ENCODE results near the gene DBN1.
A peak's percentile ranks its signal among the peaks of the same experiment; 100 is the strongest.

Gene DBN1

DNA sequence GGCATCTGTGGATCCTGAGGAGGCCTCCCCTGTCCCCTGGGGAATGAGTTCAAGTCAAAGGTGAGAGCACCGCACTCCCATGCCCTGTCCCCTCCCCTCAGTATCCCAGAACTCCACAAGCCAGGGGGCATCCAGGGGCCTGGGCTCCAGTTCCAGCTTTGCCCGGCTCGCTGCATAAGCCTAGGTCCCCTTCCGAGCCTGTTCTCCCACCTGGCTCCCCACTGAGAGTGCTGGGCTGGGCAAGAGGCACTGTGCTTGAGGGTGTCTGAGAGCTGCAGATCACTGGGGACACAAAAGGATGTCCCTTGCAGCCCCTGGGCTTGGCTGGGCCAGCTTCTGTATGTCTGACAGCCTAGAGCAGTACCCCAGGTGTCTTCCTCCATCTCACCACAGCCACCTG, 31.6 kb upstream of the DBN1 start:
- no peak overlapping the region for H3K4me3 ChIP-seq (ENCODE audit: low read depth, low read length)
- DNase-seq (ENCODE audit: low read depth), result no peak
- TF ChIP-seq, protein P1, sequence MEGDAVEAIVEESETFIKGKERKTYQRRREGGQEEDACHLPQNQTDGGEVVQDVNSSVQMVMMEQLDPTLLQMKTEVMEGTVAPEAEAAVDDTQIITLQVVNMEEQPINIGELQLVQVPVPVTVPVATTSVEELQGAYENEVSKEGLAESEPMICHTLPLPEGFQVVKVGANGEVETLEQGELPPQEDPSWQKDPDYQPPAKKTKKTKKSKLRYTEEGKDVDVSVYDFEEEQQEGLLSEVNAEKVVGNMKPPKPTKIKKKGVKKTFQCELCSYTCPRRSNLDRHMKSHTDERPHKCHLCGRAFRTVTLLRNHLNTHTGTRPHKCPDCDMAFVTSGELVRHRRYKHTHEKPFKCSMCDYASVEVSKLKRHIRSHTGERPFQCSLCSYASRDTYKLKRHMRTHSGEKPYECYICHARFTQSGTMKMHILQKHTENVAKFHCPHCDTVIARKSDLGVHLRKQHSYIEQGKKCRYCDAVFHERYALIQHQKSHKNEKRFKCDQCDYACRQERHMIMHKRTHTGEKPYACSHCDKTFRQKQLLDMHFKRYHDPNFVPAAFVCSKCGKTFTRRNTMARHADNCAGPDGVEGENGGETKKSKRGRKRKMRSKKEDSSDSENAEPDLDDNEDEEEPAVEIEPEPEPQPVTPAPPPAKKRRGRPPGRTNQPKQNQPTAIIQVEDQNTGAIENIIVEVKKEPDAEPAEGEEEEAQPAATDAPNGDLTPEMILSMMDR (IDR thresholded peaks at IDR 0.05; ENCODE audit: low read depth, low read length, missing control alignments), result no peak

DNA sequence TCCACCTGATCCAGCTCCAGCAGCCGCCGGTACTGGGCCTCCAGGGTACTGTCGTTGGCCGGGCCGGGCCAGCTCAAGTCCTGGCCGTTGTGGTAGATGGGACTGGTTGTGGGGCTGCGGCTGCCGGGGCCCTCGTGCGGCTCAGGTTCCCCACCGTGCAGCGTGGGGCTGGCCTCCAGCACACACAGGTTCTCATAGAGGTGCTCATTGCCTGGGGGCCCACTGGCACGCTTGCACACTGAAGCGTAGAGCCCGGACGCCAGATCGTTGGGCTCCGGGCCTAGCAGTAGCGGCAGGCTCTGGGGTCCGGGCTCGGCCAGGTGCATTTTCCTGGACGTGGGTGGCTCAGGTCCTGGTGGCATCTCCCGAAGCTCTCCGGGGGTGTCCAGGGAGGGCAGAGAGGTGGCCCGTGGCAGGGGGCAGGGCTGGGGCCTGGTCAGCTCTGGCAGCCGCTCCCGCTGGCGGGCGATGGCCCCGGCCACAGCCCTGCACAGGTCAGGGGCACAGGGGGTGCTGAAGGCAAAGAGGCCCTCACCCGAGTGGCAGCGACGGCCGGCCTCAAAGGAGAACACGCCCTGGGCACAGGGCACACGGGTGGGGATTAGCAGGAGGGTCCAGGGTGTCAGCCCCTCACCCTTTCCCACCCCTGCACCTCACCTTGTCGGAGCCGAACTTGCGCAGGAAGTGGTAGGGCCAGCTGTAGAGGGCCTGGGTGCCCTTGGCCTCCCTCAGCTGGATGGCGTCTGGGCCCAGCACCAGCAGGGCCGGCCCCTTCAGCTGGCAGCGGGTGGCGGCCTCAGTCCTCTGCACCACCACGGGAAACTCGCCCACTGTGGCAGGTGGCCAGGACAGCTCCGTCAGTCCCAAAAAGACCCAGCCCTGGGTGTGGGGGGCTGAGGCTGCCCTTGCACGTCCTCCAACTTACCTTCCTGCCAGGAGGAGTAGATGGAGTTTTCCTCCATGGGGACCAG, 30.9 kb upstream of the DBN1 start:
- DNase-seq (ENCODE audit: low read depth), result no peak
- H3K4me3 ChIP-seq (ENCODE audit: low read depth, low read length), result no peak overlapping the region
- TF ChIP-seq, protein P1 (IDR thresholded peaks at IDR 0.05; ENCODE audit: low read depth, low read length, missing control alignments), result no peak

DNA sequence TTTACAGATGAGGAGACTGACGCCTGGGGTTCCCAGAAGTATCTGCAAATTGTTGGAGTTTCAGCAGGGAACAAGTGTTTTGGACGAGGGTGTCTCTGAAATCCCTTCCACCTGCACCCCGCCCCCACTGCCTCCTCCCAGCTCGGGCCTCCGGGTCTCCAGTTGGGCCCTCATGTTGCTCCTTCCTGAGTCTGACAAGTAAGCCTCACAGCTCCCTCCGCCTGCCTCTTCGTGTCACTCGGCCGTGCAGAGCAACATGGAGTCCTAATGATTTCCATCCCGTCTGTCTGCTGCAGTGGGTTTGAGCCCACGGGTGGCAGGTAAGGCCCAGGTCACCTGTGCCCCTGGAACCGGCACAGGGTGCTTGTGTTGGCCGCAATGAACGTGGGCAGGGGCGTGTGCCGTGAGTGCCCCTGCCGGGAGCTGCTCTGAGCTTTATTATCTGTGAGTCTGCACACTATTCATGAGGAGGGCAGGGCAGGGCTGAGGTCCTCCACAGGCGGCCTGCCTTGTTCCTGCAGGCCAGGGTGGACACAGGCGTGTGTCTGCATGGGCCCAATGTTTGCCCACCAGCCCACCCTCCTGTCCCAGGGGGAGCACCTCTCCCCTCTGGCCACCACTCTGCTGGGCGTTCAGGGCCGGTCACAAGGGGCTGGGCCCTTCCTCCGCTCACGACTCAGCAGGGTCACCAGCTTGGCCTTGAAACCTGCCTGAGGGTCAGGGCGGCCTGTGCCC, 30.1 kb upstream of the DBN1 start:
- TF ChIP-seq, protein P1 (IDR thresholded peaks at IDR 0.05; ENCODE audit: low read depth, low read length, missing control alignments), result no peak
- no peak for DNase-seq (ENCODE audit: low read depth)
- H3K4me3 ChIP-seq (ENCODE audit: low read depth, low read length), result no peak overlapping the region

DNA sequence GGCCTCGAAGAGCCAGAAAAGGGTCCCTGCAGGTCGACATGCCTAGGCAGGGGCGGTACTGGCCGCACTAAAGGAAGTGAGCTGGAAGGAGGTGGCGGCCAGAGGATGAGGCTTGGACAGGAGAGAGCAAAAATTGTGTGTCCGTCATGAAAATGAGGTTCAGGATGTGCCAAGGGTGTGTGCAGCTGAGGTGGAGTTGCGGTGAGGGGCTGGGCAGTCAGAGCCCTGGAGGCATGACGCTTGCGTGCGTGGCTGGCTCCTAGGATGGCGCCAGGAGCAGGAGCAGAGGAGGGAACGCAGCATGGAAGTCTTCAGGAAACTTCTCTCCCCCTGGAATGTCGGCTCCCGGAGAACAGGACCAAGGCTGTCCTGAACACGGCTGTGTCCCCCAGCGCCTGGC, 29.5 kb upstream of the DBN1 start:
- no peak for DNase-seq (ENCODE audit: low read depth)

DNA sequence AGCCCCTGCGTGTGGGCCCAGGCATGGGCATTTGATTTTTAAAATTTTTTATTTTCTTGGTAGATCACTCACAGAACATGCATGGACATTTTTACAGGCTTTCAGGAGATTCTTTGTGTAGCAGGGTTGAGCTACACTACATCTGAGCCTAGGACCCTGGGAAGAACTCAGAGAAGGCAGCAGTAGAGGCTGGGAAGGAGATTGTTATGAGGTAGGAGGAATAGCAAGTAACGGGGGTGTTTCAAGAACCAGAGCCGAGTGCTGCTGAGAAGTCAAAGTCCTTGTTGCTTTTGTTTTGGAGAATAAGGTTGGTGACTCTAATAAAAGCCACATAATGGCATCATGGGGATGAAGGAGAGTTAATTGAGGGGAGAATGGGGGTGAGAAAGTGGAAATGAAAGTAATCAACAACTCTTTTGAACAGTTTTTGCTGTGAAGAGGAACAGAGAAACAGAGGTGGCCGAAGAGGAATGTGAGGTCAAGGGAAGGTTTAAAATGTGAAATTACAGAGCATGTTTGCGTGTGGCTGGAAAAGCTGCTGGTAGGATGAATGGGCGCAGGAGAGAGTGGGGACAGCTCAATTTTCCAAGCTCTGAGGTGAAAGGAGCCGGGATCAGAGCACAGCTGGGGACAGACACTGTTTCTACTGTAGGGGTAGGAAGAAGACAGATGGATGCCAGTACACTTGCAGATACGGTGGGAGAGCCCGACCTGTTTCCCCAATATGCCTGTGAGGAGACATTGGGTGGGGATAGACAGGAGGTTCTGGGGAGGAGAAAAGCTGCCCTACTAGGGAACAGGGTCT, 28.6 kb upstream of the DBN1 start:
- TF ChIP-seq, protein P1 (IDR thresholded peaks at IDR 0.05; ENCODE audit: low read depth, low read length, missing control alignments), result no peak
- no peak overlapping the region for H3K4me3 ChIP-seq (ENCODE audit: low read depth, low read length)
- DNase-seq (ENCODE audit: low read depth), result no peak

More for the DNA sequence above, 29.5 kb upstream of the DBN1 start:
- TF ChIP-seq, protein P1 (IDR thresholded peaks at IDR 0.05; ENCODE audit: low read depth, low read length, missing control alignments), result no peak
- no peak overlapping the region for H3K4me3 ChIP-seq (ENCODE audit: low read depth, low read length)

DNA sequence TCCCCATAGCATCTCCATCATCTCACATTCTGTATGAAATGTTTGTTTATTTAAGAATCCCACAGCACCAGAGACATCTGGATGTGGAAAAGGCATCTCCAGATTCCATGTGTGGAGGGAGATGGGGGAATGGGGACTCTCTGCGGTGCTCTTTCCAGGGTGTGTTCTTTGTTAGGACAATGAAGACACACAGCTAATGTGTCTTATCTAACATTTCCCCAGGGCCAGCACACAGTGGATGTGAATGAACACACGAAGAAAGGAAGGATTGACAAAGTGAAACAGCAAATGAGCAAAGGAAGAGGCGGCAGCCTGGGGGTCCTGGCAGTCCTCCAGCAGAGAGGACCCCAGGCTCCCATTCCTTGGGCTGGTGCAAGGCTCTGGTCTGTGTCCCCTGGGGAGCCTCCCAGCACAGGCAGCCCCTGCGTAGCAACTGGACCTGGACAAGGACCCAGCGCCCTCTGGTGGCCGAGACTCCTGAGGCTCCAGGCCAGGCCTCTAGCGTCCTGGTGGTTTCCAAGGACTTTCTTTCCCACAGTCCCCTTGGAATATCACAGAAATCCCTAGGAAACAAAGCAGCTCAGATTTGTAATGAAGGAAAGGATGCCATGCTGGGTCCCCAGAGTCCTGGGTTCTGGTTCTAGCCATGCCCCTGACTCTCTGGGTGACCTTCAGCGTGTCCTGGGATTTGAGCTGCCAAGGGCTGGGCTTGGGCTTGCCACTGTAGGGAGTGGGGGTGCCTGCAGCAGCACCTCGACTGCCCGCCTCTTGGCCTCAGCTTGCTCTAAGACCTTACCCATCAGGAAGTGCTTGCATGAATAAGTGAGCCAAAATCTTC, 27.5 kb upstream of the DBN1 start:
- DNase-seq (ENCODE audit: low read depth), result no peak

More for the DNA sequence above, 27.5 kb upstream of the DBN1 start:
- TF ChIP-seq, protein P1 (IDR thresholded peaks at IDR 0.05; ENCODE audit: low read depth, low read length, missing control alignments), result peak; percentile 96
- H3K4me3 ChIP-seq (ENCODE audit: low read depth, low read length), result no peak overlapping the region
